IPS-18a (cell line): ENCODE results near the gene CATSPER3.
"Not testable (repeated sequence)": the region's sequence is repeated elsewhere in the genome, so short reads cannot be mapped to it uniquely, and the experiment has no call there.

Experiments used
- H3K27ac ChIP-seq: one replicate; pipeline ENCODE4 v1.5.1; 2013; ENCODE audit warnings: low read length
- H3K27me3 ChIP-seq: one replicate; pipeline ENCODE4 v1.6.1; 2013; ENCODE audit warnings: mild to moderate bottlenecking, low read length; ENCODE audit not compliant: control insufficient read depth, insufficient read depth
- H3K36me3 ChIP-seq: one replicate; pipeline ENCODE4 v1.6.1; 2013; ENCODE audit warnings: low read depth, low read length; ENCODE audit not compliant: control insufficient read depth
- H3K4me1 ChIP-seq: one replicate; pipeline ENCODE4 v1.6.1; 2013; ENCODE audit warnings: low read depth, low read length; ENCODE audit not compliant: control insufficient read depth
- H3K4me3 ChIP-seq: one replicate; pipeline ENCODE4 v1.5.1; 2013; ENCODE audit warnings: low read length
- H3K9ac ChIP-seq: one replicate; pipeline ENCODE4 v1.6.1; 2013; ENCODE audit warnings: mild to moderate bottlenecking, low read length, moderate library complexity
- H3K9me3 ChIP-seq: one replicate; pipeline ENCODE4 v1.6.1; 2013; ENCODE audit warnings: low read depth, low read length; ENCODE audit not compliant: control insufficient read depth

CATSPER3 gene

DNA sequence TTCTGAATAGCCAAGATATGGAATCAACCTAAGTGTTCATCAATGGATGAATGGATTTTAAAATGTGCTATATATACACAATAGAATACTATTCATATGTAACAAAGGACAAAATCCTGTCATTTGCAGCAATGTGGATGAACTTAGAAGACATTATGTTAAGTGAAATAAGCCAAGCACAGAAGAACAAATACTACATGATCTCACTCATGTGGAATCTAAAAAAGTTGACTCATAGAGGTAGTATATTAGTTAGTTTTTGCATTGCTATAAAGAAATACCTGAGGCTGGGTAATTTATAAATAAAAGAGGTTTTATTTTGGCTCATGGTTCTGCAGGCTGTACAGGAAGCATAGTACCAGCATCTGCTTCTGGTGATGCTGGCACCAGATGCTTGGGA is 8.1 kb downstream of the CATSPER3 start:
- Histone ChIP-seq H3K4me1 (no peaks in the 10 kb centered on the region), H3K9ac (no peak overlapping the region), H3K27ac (no peak overlapping the region), H3K9me3 (peaks cover 14% of the 10 kb centered on the region), H3K27me3 (no peaks in the 10 kb centered on the region), H3K36me3 (no peaks in the 10 kb centered on the region), H3K4me3 (no peak overlapping the region)

DNA sequence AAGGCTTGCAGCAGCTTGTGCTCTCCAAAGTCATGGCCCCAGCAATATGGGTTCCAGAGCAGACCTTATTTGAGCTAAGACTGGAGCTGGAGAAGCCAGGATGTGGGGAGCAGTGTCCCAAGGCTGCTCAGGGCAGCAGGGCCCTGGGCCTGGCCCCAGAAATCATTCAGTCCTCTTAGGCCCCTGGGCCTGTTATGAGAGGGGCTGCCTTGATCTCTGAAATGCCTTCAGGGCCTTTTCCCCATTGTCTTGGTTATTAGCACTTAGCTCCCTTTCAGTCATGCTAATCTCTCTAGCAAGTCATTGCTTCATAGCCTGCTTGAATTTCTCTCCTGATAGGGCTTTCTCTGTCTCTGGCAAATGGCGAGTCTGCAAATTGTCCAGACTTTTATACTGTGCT is 9.1 kb downstream of the CATSPER3 start:
- Histone ChIP-seq H3K4me3 (no peak overlapping the region), H3K27me3 (no peaks in the 10 kb centered on the region), H3K36me3 (no peaks in the 10 kb centered on the region), H3K9me3 (peaks cover 19% of the 10 kb centered on the region), H3K4me1 (no peaks in the 10 kb centered on the region), H3K9ac (no peak overlapping the region), H3K27ac (no peak overlapping the region)

DNA sequence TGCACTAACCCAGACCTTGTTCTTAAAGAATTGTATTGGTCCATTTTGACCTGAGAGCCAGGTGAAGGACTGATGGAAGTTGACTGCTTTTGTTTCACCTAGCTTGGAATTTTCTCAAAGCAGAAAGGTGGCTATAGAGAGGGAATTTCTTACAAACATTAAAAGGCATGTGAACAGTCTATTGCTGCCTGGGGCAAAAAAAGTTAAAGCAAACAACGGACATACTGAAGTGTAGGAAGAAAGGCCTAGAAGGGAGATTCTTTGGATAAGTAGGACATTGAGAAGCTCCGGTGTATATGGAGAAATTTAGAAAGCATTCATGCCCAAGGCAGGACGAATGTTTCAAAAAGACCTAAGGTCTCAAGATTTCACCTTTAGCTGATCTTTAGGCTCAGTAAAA is 11.7 kb downstream of the CATSPER3 start:
- no peak overlapping the region for H3K4me3 ChIP-seq
- no peaks in the 10 kb centered on the region for H3K4me1 ChIP-seq
- H3K9ac ChIP-seq: no peak overlapping the region
- no peaks in the 10 kb centered on the region for H3K36me3 ChIP-seq
- no peaks in the 10 kb centered on the region for H3K27me3 ChIP-seq
- no peak overlapping the region for H3K27ac ChIP-seq
- H3K9me3 ChIP-seq: peaks cover 31% of the 10 kb centered on the region

DNA sequence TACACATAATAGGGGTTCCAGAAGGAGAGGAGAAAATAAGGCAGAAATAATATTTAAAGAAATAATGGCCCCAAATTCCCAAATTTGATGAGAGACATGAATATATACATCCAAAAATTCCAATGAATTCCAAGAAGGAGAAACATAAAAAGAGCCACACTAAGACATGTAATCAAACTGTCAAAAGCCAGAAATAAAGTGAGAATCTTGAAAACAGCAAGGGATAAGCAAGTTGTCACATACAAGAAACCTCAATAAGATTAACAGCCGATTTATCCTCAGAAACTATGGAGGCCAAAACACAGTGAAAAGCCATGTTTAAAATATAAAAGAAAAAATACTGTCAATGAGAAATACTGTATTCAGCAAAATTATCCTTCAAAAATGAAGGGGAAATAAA is 14.5 kb downstream of the CATSPER3 start:
- Histone ChIP-seq H3K4me1 (no peaks in the 10 kb centered on the region), H3K4me3 (no peak overlapping the region), H3K36me3 (no peaks in the 10 kb centered on the region), H3K27me3 (no peaks in the 10 kb centered on the region), H3K9ac (no peak overlapping the region), H3K27ac (no peak overlapping the region), H3K9me3 (peaks cover 28% of the 10 kb centered on the region)

- Histone ChIP-seq H3K4me1 (peaks cover 11% of the 10 kb centered on the region), H3K36me3 (no peaks in the 10 kb centered on the region), H3K9ac (no peak overlapping the region), H3K4me3 (no peak overlapping the region), H3K9me3 (no peaks in the 10 kb centered on the region), H3K27me3 (no peaks in the 10 kb centered on the region), H3K27ac (no peak overlapping the region)
Observed at GRCh38 chr5:134989266-134989830, 21.6 kb downstream of the CATSPER3 start.

DNA sequence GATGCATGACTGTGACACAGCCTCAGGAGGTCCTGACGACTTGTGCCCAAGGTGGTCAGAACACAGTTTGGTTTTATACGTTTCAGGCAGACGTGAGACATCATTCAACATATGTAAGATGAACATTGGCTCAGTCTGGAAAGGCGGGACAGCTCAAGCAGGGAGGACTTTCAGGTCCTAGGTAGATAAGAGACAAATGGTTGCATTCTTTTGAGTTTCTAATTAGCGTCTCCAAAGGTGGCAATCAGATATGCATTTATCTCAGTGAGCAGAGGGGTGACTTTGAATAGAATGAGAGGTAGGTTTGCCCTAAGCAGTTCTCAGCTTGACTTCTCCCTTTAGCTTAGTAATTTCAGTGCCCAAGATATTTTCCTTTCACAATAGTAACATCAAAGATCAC is 22.5 kb downstream of the CATSPER3 start:
- H3K27ac ChIP-seq, H3K9ac ChIP-seq, H3K9me3 ChIP-seq, H3K27me3 ChIP-seq, H3K4me3 ChIP-seq, H3K36me3 ChIP-seq: not testable (repeated sequence)
- H3K4me1 ChIP-seq: peaks cover 11% of the 10 kb centered on the region

DNA sequence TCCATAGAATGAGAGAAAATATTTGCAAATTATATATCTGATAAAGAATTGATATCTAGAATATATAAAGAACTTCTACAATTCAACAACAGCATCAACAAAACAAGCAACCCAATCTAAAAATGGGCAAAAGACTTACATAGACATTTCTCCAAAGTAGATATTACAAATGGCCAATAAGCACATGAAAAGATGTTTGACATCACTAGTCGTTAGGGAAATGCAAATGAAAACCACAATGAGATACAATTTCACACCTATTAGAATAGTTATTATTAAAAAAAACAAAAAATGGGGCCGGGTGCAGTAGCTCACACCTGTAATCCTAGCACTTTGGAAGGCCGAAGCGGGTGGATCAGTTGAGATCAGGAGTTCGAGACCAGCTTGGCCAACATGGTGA is 24.4 kb downstream of the CATSPER3 start:
- Histone ChIP-seq H3K4me3 (no peak overlapping the region), H3K4me1 (peaks cover 11% of the 10 kb centered on the region), H3K9me3 (no peaks in the 10 kb centered on the region), H3K36me3 (no peaks in the 10 kb centered on the region), H3K27me3 (no peaks in the 10 kb centered on the region), H3K27ac (no peak overlapping the region), H3K9ac (no peak overlapping the region)

DNA sequence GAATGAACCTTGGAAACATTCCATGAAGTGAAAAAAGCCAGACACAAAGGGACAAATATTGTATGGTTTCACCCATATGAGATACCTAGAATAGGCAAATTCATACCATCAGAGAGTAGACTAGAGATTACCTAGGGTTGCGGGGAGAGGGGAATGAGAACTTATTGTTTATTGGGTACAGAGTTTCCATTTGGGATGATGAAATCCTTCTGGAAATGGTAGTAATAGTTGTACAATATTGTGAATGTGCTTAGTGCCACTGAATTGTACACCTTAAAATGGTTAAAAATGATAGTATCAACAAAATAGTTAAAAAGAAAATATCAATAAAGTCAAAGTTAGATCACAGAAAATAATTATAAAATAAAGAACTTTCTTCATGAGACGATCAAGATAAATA is 25.5 kb downstream of the CATSPER3 start:
- H3K9ac ChIP-seq: no peak overlapping the region
- no peak overlapping the region for H3K27ac ChIP-seq
- H3K36me3 ChIP-seq: no peaks in the 10 kb centered on the region
- no peaks in the 10 kb centered on the region for H3K9me3 ChIP-seq
- no peak overlapping the region for H3K4me3 ChIP-seq
- H3K27me3 ChIP-seq: no peaks in the 10 kb centered on the region
- H3K4me1 ChIP-seq: peaks cover 11% of the 10 kb centered on the region

DNA sequence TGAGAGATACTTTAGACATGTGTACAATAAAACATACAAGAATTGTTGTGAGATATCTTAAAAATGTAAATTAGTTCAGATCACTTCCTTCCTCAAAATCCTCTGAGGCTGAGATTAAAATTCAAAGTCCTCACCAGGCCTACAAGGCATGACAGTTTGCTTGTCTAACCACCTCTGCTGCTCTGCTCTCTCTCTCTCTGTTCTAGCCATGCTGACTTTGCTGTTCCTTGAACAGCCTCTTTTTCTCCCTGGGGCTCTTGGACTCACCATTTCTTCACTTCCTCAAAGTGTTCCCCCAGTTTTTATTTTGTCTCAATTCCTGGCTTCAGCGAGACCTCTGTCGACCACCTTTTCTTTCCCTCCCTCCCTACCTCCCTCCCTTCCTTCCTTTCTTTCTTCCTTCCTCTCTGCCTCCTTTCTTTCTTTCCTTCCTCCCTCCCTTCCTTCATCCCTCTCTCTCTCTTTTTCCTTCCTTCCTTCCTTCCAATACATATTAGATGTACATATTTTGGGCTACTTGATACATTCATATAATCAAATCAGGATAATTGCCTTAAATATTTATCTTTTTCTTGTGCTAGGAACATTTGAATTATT is 27.0 kb downstream of the CATSPER3 start:
- no peaks in the 10 kb centered on the region for H3K9me3 ChIP-seq
- no peak overlapping the region for H3K27ac ChIP-seq
- H3K27me3 ChIP-seq: no peaks in the 10 kb centered on the region
- H3K9ac ChIP-seq: no peak overlapping the region
- H3K4me1 ChIP-seq: peaks cover 10% of the 10 kb centered on the region
- H3K36me3 ChIP-seq: no peaks in the 10 kb centered on the region
- no peak overlapping the region for H3K4me3 ChIP-seq

DNA sequence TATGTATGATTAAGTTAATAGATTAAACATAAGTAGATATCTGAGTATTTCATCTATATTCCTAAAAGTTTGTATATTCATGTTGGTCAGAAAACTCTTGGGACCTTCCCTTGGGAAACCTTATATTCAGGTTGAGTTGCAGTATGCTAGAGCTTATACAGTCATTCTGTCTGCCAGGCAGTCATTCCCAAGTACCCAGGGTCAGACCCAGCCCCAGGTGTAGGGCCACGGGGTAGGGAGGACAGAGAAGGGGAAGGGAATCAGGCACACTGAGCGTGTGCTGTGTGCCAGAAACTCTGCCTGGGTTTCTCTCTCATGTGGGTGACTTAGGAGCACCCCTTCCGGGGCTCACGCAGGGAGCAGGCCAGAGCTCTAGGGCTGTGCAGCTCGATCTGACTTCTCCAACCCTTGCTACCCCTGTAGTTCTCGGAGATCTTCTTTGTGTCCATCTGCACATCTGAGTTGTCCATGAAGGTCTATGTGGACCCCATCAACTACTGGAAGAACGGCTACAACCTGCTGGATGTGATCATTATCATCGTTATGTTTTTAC is 28.2 kb downstream of the CATSPER3 start:
- Histone ChIP-seq H3K27me3 (no peaks in the 10 kb centered on the region), H3K9me3 (no peaks in the 10 kb centered on the region), H3K4me3 (no peak overlapping the region), H3K9ac (no peak overlapping the region), H3K36me3 (no peaks in the 10 kb centered on the region), H3K27ac (no peak overlapping the region), H3K4me1 (no peaks in the 10 kb centered on the region)

- Histone ChIP-seq H3K9ac (no peak overlapping the region), H3K27me3 (no peaks in the 10 kb centered on the region), H3K4me1 (no peaks in the 10 kb centered on the region), H3K36me3 (no peaks in the 10 kb centered on the region), H3K27ac (no peak overlapping the region), H3K4me3 (no peak overlapping the region), H3K9me3 (no peaks in the 10 kb centered on the region)
Observed at GRCh38 chr5:134997015-134997414, 29.3 kb downstream of the CATSPER3 start.

- not testable (repeated sequence) for H3K27ac ChIP-seq, H3K4me1 ChIP-seq, H3K36me3 ChIP-seq, H3K27me3 ChIP-seq, H3K9me3 ChIP-seq, H3K9ac ChIP-seq, H3K4me3 ChIP-seq
Observed at GRCh38 chr5:134998068-134998467, 30.4 kb downstream of the CATSPER3 start.
